B cell (primary cell): ENCODE results near the gene GRM2. TPM values are rescaled to one million over a fixed set of nuclear protein-coding genes. Genes with fewer than 3 reads are reported as not detected.

Experiments used
- ATAC-seq: fragments of 200-7000 bp; cut with Tn5 transposase; one replicate; pipeline ENCODE4 v1.10.0; 2021; ENCODE audit warnings: low read depth, mild to moderate bottlenecking, moderate number of reproducible peaks, moderate library complexity
- CTCF ChIA-PET: fragments of 350-600 bp; sonication (Branson Sonifier 250); formaldehyde crosslinking; loops from one replicate; lab custom pipeline; 2021; ENCODE audit warnings: antibody characterized with exemption, inconsistent platforms; lab: Charles Lee
- POLR2A ChIA-PET: fragments of 350-600 bp; sonication (Branson Sonifier 250); formaldehyde crosslinking; loops from one replicate; lab custom pipeline; 2021; ENCODE audit warnings: antibody characterized with exemption; lab: Charles Lee
- DNase-seq: peaks from one replicate; pipeline ENCODE4 v3.0.0; 2013
- H2AFZ ChIP-seq: 2 replicates; pipeline ENCODE4 v1.6.1; 2012; ENCODE audit warnings: mild to moderate bottlenecking, low read depth, low read length; ENCODE audit not compliant: insufficient read depth, poor library complexity, severe bottlenecking
- H3K27ac ChIP-seq, 2 donors: 1 replicate in 1 of 2; 2 replicates in 1 of 2; pipeline ENCODE4 v1.5.1; 2012 to 2013; ENCODE audit warnings: low read length in 2 of 2, mild to moderate bottlenecking in 2 of 2, moderate library complexity in 1 of 2
- H3K27me3 ChIP-seq, 4 experiments: fragments of 200-600 bp in 1 of 4; sonication (generic) in 1 of 4; replicated peaks in 1 of 4; 1 replicate in 2 of 4; 2 replicates in 2 of 4; pipeline versions ENCODE4 v1.6.1 to v1.7.0; 2013 to 2016; ENCODE audit warnings: low read length in 3 of 4, mild to moderate bottlenecking in 2 of 4, mixed read lengths in 1 of 4, moderate library complexity in 1 of 4; ENCODE audit not compliant: insufficient read depth in 4 of 4, control insufficient read depth in 3 of 4; ENCODE audit errors: control extremely low read depth in 1 of 4
- H3K36me3 ChIP-seq, 2 experiments: replicated peaks in 1 of 2; 1 replicate in 1 of 2; 2 replicates in 1 of 2; pipeline versions ENCODE4 v1.6.1 to v1.7.1; 2013; ENCODE audit warnings: low read length in 1 of 2; ENCODE audit not compliant: insufficient read depth in 2 of 2, control insufficient read depth in 1 of 2; ENCODE audit errors: control extremely low read depth in 1 of 2, extremely low read depth in 1 of 2
- H3K4me1 ChIP-seq, 2 donors: fragments of 200-600 bp in 1 of 2; sonication (generic) in 1 of 2; 1 replicate in 1 of 2; 2 replicates in 1 of 2; pipeline versions ENCODE4 v1.5.1 to v1.6.1; 2013 to 2017; ENCODE audit warnings: low read length in 2 of 2; ENCODE audit not compliant: control insufficient read depth in 2 of 2, insufficient read depth in 2 of 2
- H3K4me2 ChIP-seq: replicated peaks from 2 replicates; pipeline ENCODE3; 2012; ENCODE audit warnings: mild to moderate bottlenecking, low read depth, low read length; ENCODE audit not compliant: poor library complexity, severe bottlenecking
- H3K4me3 ChIP-seq, 5 experiments: fragments of 200-600 bp in 1 of 5; sonication (generic) in 1 of 5; 1 replicate in 3 of 5; 2 replicates in 2 of 5; pipeline versions ENCODE4 v1.5.1 to v1.7.0; 2011 to 2016; ENCODE audit warnings: low read length in 4 of 5, mild to moderate bottlenecking in 4 of 5, low read depth in 2 of 5, control low read depth in 1 of 5, moderate library complexity in 1 of 5; ENCODE audit not compliant: insufficient read depth in 1 of 5; ENCODE audit errors: control extremely low read depth in 1 of 5, extremely low read depth in 1 of 5
- H3K79me2 ChIP-seq: fragments of 200-600 bp; sonication (generic); one replicate; pipeline ENCODE4 v1.6.0; 2016; ENCODE audit warnings: low read length; ENCODE audit not compliant: control insufficient read depth, insufficient read depth
- H3K9ac ChIP-seq: fragments of 200-600 bp; sonication (generic); 2 replicates; pipeline ENCODE4 v1.6.1; 2017; ENCODE audit warnings: mild to moderate bottlenecking, low read length, moderate library complexity
- H3K9me3 ChIP-seq, 3 donors: one replicate each; pipeline versions ENCODE4 v1.6.1 to v1.7.1; 2013; ENCODE audit warnings: low read length in 2 of 3; ENCODE audit not compliant: control insufficient read depth in 2 of 3, insufficient read depth in 1 of 3; ENCODE audit errors: control extremely low read depth in 1 of 3
- H4K20me1 ChIP-seq: 2 replicates; pipeline ENCODE4 v1.6.0; 2012; ENCODE audit warnings: mild to moderate bottlenecking, low read length; ENCODE audit not compliant: insufficient read depth, control insufficient read depth, poor library complexity, severe bottlenecking
- H3K27ac Mint-ChIP-seq: one replicate; pipeline ENCODE4 v1.8.0; 2021; ENCODE audit warnings: mixed read lengths
- H3K27me3 Mint-ChIP-seq: one replicate; pipeline ENCODE4 v1.8.0; 2021; ENCODE audit warnings: mixed read lengths
- H3K4me1 Mint-ChIP-seq: one replicate; pipeline ENCODE4 v1.8.0; 2021; ENCODE audit warnings: mixed read lengths
- H3K4me3 Mint-ChIP-seq: one replicate; pipeline ENCODE4 v1.8.0; 2021; ENCODE audit warnings: mixed read lengths
- H3K9me3 Mint-ChIP-seq: one replicate; pipeline ENCODE4 v1.8.0; 2022; ENCODE audit warnings: mixed read lengths; ENCODE audit not compliant: insufficient read depth
- EZH2 ChIP-seq: IDR thresholded peaks from 2 replicates; pipeline ENCODE4 v1.6.1; 2012; ENCODE audit warnings: borderline replicate concordance, low read depth, mild to moderate bottlenecking, moderate library complexity, low read length; ENCODE audit not compliant: insufficient read depth, poor library complexity, severe bottlenecking
- WGBS: methylation state at CpG from one replicate; pipeline ENCODE4 v1.1.5; 2013; ENCODE audit warnings: missing lambda C conversion rate; ENCODE audit not compliant: insufficient coverage; 5-methylcytosine and 5-hydroxymethylcytosine counted together
- intact Hi-C: fragments of 100-400 bp; cut with micrococcal nuclease; formaldehyde crosslinking; loops from one replicate; pipeline ENCODE4 v1.10.0; 2022
- polyA plus RNA-seq: library from polyadenylated mRNA; depleted of rRNA; stranded (reverse); fragments of >200 nt; gene quantifications from 2 replicates; pipeline ENCODE4 v1.2.3, GENCODE V29; 2012
- total RNA-seq, 2 donors: library from RNA; stranded (reverse); fragments of 120-200 nt in 1 of 2; gene quantifications; 1 replicate in 1 of 2; 2 replicates in 1 of 2; pipeline versions ENCODE4 v1.2.3 to v1.2.4, GENCODE V29; 2013 to 2022
- TF ChIP-seq, protein P1 (sequence below): fragments of 200-600 bp; IDR thresholded peaks from one replicate; pipeline ENCODE4 v1.8.0; 2022; ENCODE audit warnings: antibody characterized with exemption, mild to moderate bottlenecking

Gene GRM2
- total and polyA plus RNA-seq, 2 donors (not counting 1 experiment from before 2014, with no cell fraction given), result 0.86 to 2.8 TPM

DNA sequence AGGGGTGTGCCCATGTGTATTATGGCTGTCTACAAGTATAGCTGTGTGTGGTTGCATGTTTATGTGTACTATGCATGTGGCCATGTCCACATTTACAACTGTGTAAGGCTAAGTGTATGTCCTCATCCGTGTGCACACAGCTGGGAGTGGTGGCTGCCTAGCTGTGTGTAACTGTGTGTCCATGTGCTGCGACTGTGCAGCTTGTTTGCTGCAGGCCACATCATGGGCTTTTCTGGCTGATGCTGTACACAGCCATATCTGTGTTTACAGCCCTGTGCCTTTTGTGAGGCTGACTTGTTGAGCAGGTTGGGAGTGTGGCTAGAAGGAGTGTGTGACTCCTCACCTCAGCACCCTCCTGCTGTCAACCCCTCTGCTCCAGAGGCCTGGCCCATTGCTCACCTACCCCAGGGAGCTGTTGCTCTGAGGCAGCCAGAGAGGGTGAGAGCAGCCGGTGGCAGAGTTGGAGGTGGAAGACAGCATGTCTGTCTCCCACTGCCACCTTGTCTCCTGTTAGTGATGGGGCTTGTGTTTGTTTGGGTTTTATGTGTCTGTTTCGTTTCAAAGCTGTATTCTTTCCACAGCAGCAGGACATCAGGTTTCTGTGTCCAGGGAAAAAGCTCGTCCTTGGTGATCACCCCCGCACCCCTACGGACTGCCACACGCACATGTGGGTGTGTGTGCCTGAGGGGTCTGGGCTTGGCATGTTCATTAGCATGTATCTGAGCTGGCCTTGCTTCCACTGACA lies 1.4 kb upstream of the GRM2 start:
- Mint-ChIP-seq H3K27me3 (no peaks in the 10 kb centered on the region), H3K4me1 (peaks cover 4% of the 10 kb centered on the region), H3K27ac (no peak overlapping the region), H3K4me3 (no peak overlapping the region), H3K9me3 (no peaks in the 10 kb centered on the region)
- H3K9ac ChIP-seq, result no peak overlapping the region
- DNase-seq (no peak), ATAC-seq (no peak)
- 95% methylated on average over 7 of the region's 8 CpGs for WGBS
- TF ChIP-seq, protein P1, sequence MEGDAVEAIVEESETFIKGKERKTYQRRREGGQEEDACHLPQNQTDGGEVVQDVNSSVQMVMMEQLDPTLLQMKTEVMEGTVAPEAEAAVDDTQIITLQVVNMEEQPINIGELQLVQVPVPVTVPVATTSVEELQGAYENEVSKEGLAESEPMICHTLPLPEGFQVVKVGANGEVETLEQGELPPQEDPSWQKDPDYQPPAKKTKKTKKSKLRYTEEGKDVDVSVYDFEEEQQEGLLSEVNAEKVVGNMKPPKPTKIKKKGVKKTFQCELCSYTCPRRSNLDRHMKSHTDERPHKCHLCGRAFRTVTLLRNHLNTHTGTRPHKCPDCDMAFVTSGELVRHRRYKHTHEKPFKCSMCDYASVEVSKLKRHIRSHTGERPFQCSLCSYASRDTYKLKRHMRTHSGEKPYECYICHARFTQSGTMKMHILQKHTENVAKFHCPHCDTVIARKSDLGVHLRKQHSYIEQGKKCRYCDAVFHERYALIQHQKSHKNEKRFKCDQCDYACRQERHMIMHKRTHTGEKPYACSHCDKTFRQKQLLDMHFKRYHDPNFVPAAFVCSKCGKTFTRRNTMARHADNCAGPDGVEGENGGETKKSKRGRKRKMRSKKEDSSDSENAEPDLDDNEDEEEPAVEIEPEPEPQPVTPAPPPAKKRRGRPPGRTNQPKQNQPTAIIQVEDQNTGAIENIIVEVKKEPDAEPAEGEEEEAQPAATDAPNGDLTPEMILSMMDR, result no peak
- TF ChIP-seq EZH2, result no peak
- H3K79me2 ChIP-seq, result no peaks in the 10 kb centered on the region
- no peak overlapping the region for H2AFZ ChIP-seq
- H3K27me3 ChIP-seq, result no peaks in the 10 kb centered on the region
- H3K4me2 ChIP-seq, result no peak overlapping the region
- H3K27ac ChIP-seq, result no peak overlapping the region
- intact Hi-C loops, result no loop called here
- H3K9me3 ChIP-seq, result no peaks in the 10 kb centered on the region
- H3K36me3 ChIP-seq, result peaks cover 0 to 38% of the 10 kb centered on the region in 2 experiments
- POLR2A ChIA-PET, result no interaction called here
- H3K4me1 ChIP-seq, result no peaks in the 10 kb centered on the region
- H4K20me1 ChIP-seq, result peaks cover 25% of the 10 kb centered on the region
- CTCF ChIA-PET, result interaction anchor here (1.0 to 1.5 kb wide), 2 partner anchors 11 to 203 kb away, joined by 3 read pairs; no protein-coding TSS in a partner anchor
- H3K4me3 ChIP-seq, result no peak overlapping the region

DNA sequence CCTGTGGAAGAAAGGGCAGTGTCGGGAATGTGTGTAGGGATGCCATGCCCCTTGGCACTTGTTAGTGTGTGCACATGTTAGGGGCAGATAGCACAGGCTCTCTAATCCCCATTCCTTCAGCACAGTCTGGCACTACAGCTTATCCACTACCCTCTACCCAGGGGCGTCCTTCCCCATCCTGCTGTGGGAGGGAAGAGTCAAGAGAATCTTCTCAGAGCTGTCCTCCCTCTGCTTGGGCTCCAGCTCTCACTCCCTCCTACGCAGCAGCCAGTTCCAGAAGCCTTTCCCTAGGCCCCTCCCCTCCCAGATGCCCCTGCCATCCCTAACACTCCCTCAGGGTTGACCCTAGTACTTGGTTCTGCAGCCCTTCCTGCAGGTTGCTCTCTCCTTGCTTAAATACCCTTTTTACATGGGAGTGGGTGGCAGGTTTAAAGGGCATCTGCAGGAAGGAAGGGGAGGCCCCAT lies 815 bp upstream of the GRM2 start:
- H3K4me2 ChIP-seq, result no peak overlapping the region
- H3K27me3 ChIP-seq, result no peaks in the 10 kb centered on the region
- Mint-ChIP-seq H3K27me3 (no peaks in the 10 kb centered on the region), H3K4me1 (peaks cover 4% of the 10 kb centered on the region), H3K27ac (no peak overlapping the region), H3K9me3 (no peaks in the 10 kb centered on the region), H3K4me3 (no peak overlapping the region)
- TF ChIP-seq EZH2, result no peak
- TF ChIP-seq, protein P1, result no peak
- H3K9me3 ChIP-seq, result no peaks in the 10 kb centered on the region
- H3K4me1 ChIP-seq, result no peaks in the 10 kb centered on the region
- no peak overlapping the region for H3K27ac ChIP-seq
- H2AFZ ChIP-seq, result no peak overlapping the region
- H4K20me1 ChIP-seq, result peaks cover 25% of the 10 kb centered on the region
- POLR2A ChIA-PET, result no interaction called here
- CTCF ChIA-PET, result interaction anchor here (1.0 kb wide), 1 partner anchor 11 kb away, joined by 3 read pairs; no protein-coding TSS in a partner anchor
- no peak overlapping the region for H3K9ac ChIP-seq
- peaks cover 0 to 35% of the 10 kb centered on the region in 2 experiments for H3K36me3 ChIP-seq
- WGBS, result 100% methylated on average over 2 of the region's 3 CpGs
- no peak overlapping the region for H3K4me3 ChIP-seq
- ATAC-seq (no peak), DNase-seq (no peak)
- intact Hi-C loops, result no loop called here
- no peaks in the 10 kb centered on the region for H3K79me2 ChIP-seq
